RKO (cell line): ENCODE results near the gene KIF19.

Source experiments
- DNase-seq: peaks from one replicate; pipeline ENCODE4 v3.0.0-alpha.2; 2016; ENCODE audit warnings: low spot score

Gene KIF19

DNA sequence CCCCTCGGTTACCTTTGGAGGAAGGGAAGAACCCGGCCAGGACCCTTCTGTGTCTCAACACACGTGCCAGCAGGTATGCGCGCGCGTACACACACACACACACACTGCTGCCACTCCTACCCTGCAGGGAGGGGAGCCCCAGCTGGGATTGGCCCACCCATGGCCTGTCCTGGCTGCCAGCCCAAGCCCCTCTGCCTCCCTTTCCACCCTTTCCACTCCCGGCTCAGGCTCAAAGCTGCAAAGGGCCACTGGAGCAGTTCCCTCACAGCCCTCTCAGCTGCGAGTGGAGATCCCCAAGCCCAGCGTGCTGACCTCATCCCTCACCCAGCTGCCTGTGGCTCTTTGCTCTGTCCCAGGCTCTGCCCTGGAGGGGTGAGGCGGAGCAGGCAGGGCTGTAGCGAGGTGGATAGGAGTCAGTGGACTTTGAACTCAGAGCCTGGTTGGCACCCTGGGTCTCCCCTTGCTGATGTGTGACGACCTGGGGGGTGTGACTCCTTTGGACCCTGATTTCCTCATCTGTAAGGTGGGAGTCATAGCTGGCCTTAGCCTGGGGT, 14.5 kb downstream of the KIF19 start:
- no peak for DNase-seq

DNA sequence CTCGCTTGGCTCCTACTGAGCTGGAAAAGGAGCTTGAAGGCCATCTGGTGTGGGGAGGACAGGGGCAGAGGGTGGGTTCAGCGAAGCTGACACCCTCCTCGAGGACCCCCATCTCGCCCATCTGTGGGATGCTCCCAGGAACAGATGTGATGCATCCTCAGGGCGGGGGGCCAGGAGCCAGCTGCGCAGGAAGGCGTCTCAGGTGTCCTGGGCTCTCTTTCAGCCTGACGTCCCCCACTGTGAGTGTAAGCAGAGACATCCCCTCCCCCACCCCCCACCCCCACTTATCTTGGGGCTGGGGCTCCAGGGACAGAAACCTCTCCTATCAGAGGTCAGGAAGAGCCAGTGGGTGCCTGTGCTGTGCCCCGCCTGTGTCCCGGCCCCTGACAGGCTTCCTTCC, 16.2 kb downstream of the KIF19 start:
- no peak for DNase-seq

DNA sequence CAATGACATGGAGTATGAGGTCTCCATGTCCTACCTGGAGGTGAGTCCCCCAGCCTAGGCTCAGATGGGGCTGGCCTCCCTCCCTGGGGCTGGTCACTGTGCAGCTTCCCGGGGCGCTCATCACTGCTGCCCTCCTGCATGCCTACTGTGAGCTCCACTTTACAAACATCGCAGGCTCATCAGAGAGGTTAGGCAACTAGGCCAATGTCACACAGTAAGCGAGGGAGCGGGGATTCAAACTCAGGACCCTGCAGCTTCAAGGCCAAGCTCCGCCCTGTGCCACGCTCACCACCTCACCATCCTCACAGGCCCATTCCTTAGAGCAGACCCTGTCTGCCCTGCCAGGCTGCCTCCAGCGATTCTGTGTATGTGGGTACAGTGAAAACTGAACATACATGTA, 17.1 kb downstream of the KIF19 start:
- no peak for DNase-seq

DNA sequence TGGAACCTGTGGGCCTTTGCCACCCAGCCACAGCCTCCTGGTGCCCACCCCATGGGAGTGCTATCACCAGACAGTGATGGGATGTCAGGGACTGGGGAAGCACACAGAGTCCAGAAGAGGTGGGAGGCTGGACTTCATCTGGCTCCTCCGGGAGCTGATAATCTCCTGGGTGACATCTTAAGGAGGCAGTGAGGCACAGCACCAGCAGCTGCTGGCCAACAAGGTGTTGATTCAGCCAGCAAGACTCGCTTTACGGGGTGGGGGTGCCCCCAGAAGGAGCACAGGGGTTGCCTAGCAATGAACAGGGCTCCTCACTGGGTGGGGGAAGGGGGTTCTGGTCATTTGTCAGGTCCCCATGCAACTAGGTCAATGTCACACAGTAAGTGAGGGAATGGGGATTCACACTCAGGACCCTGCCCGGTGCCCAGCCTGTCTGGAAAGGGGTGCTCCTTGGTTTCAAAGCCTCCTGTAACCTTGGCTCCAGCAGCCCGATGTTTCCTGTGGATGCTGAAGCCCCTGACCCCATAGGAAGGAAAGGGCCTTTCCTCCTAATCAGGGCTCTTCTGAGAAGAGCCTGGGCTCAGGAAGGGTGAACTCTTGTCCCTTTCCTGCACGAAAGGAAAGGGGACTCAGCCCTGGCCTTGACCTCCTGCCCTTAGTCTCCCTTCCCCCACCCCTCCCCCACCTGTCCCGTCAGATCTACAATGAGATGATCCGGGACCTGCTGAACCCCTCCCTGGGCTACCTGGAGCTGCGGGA, 17.7 kb downstream of the KIF19 start:
- DNase-seq: no peak

DNA sequence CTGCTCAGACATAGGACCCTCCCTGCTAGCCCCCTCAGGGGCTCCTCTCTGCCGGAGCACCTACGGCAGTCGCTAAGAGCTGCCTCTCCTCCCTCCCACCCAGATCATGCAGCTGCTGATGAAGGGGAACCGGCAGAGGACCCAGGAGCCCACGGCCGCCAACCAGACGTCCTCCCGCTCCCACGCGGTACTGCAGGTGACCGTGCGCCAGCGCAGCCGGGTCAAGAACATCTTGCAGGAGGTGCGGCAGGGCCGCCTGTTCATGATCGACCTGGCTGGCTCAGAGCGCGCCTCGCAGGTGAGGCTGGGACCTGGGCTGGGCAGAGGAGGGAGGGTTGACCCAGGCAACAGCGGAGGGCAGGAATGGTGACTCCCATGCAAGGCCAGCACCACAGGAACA, 18.6 kb downstream of the KIF19 start:
- no peak for DNase-seq

DNA sequence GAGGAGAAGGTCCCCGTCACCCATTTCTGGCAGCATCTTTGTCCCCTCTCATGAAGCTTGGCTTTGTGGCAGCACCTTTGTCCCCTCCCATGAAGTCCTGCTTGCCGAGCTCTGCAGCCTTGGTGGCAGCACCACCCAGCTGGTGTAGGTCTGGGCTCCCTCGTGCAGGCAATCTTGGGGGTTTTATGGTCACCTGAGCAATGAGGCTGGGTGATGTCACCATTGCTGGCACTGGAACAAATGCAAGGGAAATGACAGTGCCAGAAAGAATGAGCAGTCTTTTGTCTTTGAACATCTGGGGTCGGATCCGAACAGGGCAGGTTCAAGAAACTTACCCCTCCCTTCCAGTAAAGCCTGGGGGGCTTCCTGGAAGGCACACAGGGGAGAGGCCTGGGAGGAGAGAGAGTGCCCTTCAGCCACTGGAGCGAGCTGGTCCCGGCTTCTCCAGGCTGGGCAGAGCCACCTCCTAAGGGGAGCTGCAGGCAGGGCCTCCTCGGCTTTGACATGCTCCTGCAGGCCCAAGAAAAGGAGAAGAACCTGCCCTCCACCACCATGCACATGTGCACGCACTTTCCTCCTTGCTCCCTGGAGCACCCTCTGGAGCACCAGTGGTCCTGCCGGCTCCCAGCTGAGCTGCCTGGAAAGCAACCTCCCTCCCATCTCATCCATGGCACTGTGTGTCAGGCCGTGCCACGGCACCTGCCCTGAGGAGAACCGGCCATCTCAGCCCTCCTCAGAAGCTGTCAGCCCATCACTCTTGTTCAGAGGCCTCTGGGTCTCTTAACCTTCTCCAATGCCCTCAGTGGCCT, 19.6 kb downstream of the KIF19 start:
- peak; percentile 5 for DNase-seq

DNA sequence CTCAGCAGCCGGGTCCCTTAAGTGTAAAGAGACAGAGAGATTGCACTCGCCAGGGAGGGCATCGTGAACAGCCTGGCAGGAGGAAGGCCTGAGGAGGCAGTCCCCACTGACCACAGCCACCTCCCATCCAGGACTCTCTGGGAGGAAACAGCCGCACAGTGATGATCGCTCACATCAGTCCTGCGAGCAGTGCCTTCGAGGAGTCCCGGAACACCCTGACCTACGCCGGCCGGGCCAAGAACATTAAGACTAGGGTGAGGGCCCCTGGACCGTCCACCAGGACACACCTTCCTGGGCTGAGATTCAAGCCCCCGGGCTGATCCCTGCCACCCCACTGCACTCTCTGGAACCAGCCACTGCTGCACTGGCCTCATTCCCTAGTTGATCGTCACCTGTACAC, 21.6 kb downstream of the KIF19 start:
- no peak for DNase-seq

DNA sequence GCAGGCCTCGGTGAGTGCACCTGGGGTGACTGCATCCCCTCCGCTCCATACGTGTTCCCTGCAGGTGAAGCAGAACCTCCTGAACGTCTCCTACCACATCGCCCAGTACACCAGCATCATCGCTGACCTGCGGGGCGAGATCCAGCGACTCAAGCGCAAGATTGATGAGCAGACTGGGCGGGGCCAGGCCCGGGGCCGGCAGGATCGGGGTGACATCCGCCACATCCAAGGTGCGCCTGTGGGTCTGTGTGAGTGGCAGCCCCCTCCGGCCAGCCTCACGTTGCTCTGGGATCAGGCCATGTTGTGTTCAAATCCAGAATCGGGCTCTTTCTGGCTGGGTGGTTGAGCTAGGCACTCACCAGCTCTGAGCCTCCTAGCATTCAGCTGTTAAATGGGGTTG, 23.1 kb downstream of the KIF19 start:
- DNase-seq: no peak

DNA sequence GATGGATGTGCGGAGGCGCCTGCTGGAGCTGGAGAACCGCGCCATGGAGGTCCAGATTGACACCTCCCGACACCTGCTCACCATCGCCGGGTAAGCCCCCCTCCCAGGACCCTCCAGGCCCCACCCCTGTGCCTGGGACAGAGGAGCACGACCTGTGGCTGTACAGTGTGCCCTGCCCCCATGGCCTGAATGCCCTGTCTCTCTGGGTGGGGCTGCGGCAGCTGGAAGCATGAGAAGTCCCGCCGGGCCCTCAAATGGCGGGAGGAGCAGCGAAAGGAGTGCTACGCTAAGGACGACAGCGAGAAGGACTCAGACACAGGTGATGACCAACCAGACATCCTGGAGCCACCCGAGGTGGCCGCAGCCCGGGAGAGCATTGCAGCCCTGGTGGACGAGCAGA, 24.5 kb downstream of the KIF19 start:
- no peak for DNase-seq

DNA sequence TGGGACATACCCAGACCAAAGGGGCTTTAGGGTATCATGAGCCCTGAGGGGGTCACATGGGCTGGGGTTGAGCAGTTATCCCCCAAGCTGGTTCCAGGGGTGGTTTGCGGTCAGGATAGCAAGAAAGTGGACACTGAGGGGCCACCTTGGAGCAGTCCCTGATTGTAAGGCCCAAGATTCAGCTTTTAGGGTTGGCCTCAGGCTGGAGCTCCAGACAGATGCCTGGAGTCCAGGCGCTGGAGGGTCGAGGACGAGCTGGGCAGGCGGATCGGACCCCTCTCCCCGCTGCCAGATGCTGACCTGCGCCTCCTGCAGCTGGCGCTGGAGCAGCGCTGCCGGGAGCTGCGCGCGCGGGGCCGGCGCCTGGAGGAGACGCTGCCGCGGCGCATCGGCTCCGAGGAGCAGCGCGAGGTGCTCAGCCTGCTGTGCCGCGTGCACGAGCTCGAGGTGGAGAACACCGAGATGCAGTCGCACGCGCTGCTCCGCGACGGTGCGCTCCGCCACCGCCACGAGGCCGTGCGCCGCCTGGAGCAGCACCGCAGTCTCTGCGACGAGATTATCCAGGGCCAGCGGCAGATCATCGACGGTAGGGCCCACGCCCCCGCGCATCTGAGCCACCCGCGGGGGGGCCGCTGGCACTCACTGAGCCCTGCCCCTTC, 25.7 kb downstream of the KIF19 start:
- DNase-seq: no peak

DNA sequence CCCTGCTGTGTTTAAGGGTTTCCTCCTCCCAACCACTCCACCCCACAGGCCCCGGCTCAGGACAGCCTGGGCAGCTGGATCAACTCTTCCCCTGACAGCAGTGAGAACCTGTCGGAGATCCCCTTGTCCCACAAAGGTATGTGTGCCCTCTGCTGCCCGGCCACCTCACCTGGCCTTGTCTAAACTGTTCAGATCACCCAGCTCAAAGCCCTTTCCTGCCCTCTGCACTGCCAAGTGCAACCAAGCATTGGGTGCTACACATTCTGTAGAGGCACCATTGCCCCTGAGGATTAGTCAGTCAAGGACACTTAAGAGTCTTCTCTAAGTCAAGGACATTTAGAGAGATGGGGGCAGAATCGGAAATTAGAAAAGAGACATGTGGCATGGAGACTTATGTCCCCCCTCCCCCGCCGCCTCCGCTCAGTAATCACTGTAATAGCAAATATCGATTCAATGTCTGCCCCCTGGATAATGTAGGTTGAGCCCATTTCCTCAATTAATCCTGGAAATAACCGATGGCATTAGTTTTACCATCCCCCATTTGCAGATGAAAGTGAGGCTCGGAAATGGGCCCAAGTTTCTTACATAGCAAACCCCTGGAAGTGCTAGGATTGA, 27.5 kb downstream of the KIF19 start:
- DNase-seq: no peak

DNA sequence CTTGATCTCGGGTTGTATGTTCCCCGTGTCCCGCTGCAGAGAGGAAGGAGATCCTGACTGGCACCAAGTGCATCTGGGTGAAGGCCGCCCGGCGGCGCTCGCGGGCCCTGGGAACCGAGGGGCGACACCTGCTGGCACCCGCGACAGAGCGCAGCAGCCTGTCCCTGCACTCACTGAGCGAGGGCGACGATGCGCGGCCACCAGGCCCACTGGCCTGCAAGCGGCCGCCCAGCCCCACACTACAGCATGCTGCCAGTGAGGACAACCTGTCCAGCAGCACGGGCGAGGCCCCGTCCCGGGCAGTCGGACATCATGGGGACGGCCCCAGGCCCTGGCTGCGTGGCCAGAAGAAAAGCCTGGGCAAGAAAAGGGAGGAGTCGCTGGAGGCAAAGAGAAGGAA, 28.1 kb downstream of the KIF19 start:
- no peak for DNase-seq

DNA sequence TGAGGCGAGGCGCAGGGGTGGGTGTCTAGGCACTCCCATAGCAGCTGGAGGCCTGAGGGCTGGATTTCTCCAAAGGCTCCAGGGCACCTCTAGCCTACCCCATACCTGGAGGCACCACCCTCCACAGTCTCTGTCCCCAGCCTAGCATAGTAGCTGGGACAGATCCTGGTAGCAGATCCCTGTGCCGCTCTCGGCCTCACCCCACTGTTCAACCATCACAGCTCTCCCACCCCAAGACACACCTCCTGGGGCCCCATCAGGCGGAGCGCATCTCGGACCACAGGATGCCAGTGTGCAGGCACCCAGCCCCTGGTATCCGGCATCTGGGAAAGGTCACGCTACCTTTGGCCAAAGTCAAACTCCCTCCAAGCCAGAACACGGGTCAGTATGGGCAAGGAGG, 28.5 kb downstream of the KIF19 start:
- no peak for DNase-seq

DNA sequence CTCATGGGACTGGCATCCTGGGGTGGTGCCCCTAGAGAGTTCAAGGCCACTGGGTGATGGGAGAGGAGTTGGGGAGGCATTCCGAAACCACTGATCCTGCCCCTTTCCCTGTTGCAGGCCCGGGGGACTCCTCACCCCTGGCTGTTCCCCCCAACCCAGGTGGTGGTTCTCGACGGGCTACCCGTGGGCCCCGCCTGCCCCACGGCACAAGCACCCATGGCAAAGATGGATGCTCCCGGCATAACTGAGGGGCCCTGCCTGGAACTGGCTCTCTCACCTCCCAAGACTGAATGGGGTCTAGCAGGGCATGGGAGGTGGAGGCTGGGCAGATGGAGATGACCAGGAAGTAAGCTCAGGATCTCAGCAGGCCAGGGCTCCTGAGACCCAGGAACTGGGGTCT, 29.0 kb downstream of the KIF19 start:
- DNase-seq: no peak

DNA sequence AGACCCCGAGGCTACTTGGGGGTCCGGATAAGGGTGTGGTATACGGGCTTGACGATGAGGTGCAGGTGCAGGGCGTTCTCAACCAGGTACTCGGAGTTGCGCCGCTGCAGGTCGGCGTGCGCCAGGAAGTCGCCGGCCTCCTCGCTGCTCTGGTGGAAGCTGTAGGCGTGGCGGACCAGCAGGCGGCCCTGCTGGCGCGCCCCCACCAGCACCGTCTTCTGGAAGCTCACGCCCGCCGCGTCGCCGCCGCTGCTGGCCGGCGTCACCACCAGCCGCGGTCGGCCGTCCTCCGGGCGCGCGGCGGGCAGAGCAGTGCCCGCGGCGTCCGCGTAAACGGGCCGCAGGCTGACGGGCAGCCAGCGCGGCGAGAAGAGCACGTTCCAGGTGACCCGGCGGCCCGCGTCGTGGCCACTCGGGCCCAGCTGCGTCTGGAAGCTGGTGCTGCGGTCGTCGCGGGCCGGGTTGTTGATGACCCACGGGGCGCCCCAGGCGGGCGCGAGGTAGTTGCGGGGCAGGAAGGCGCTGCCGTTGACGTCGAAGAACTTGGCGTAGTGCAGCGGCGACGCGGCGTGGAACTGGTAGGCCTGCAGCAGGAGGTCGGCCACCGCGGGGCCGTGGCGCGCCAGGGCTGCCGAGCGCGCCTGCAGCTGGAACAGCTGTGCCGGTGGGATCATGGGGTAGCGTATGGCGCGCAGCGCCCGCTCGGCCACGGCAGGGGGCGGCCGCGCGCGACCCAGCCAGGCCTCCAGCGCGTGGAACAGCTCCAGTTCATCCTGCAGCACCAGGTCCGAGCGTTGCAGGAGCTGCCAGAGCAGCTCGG, 30.8 kb downstream of the KIF19 start:
- no peak for DNase-seq

DNA sequence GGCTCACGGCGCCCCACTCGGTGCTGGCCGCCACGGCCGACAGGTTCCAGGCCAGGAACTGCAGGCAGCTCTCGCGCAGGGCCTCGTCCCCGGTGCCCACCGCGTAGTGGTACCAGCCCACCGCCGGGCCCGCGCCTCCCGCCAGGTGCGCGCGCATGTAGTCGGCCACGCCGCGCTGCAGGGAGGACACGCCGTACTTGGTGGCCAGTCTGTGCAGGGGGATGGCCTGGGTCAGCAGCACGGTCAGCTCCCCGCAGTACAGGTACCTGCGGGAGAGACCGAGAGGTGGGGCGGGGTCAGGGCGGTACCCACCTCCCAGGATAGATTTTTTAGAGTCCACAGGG, 31.4 kb downstream of the KIF19 start:
- DNase-seq: no peak

DNA sequence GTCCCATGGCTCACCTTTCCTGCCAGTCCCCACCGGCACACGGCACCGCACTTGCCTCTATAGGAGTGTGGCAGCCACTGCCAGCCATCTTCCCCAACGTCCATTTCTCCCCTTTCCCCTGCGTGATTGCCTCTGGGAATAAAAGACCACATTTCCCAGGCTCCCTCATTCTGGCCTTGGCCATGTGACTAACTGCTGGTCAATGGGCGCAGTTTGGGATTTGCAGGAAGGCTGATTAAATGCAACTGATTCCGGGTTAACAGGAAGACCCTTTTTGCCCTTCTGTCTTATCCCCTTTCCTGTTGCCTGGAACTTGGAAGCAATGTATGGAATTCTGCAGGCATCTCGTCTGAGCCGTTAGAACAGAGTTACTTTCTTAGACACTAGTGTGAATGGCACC, 32.7 kb downstream of the KIF19 start:
- DNase-seq: no peak

DNA sequence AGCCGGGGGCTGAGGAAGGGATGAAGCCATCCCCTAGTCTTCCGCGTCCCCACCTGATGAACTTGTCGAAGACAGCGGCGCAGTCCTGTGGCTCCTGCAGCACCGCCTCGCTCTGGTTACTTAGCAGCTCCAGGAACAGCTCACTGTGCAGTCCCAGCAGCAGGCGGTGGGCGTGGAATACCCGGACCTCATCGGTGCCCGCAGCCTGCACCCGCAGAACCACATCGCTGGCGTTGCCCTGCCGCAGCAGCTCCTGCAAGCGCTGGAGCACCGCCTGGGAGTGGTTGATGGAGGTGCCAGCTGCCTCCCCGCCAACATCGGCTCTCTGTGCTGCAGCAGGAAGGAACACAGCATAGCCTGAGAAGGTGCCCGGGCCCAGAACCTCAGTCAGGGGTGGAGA, 33.9 kb downstream of the KIF19 start:
- DNase-seq: no peak

DNA sequence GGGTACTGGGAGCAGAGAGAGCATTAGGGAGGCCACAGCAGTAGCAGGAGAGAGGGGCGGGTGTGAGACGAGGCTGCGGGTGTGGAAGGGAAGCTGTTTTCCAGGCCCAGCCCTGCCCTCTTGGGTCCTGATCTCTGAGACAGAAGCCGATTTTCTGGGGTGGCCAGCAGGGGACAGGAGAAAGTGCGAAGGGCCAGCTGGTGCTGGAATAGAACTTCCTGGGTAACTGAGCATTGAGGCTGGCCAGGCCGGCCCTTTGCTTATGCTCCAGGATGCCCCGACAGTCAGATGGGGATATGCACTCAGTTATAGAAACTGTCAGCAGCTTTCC, 34.8 kb downstream of the KIF19 start:
- no peak for DNase-seq

DNA sequence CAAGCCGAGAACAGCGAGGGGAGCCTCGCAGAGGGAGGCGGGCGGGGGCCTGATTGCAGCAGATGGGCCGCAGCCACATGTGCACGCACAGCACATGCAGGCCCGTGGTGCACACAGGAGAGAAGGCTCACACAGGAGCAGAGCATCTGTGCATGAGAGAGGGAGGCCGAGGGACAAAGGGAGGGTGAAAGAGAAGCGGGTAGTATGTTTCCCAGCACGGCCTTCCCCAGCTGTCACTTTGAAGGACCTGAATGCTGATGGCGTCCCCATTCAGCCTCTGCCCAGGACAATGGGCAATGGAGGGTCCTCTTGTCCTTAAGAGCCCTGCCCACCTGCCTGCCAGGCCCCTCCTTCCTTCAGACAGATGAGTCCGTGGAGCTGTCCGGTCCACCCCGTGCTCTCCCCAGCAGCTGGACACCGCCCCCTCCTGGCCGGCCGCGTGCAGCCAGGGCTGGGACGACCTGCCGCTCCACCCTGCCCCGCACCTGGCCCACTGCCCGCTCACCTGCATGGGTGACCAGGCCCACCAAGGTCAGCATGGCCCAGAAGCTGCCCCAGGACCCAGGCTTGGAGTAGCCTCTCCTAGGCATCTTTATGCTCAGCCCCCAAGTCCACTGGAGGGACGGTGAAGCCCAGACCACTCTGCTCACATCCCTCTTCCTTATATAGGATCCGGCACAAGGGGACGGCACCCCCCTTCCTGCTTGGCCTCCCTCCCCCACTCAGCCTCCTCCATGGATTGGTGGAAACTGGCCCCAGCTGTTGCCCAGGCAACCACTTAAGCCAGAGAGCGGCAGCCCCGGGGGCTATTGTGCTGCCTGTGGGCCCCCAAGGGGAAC, 35.4 kb downstream of the KIF19 start, which contains the start of gene BTBD17:
TSS of gene BTBD17 (minus strand) at position 639 of the 839 bp plus-strand sequence. CDS start at position 590, 49 bp downstream.
- DNase-seq: no peak

DNA sequence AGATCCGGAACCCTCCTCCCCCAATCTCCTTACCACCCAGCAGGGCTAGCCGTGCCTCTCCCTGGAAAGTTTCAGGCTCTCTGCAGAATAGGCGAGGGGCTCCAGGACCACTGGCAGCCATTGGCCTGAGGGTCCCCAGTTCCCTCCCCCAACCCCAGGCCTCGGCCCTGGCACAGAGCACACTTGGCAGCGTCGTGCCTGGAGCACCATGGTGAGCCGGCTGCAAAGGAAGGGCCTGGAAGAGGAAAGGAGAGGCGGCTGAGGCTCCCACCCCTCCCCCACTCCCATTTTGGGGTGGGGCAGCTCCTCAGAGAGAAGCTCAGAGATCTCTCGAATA, 36.0 kb downstream of the KIF19 start:
- no peak for DNase-seq
